Uterus (tissue), 4 donors: Measurements from ENCODE around the gene BRD8. TPM values are rescaled to one million over a fixed set of nuclear protein-coding genes. Genes with fewer than 3 reads are reported as not detected.

Source experiments
- DNase-seq, 2 donors: peaks; one replicate each; pipeline ENCODE4 v3.0.0-alpha.2; 2019 to 2020
- H3K27ac ChIP-seq, 2 donors: fragments of 200-600 bp; sonication (generic); 1 replicate in 1 of 2; 2 replicates in 1 of 2; pipeline ENCODE4 v1.5.1; 2016 to 2018
- H3K27me3 ChIP-seq, 2 donors: fragments of 200-600 bp; sonication (generic); one replicate each; pipeline ENCODE4 v1.5.1; 2018 to 2019; ENCODE audit warnings: control low read depth in 1 of 2
- H3K36me3 ChIP-seq, 2 donors: fragments of 200-600 bp; sonication (generic); one replicate each; pipeline ENCODE4 v1.5.1; 2019; ENCODE audit warnings: control low read depth in 1 of 2
- H3K4me1 ChIP-seq, 2 donors: fragments of 200-600 bp; sonication (generic); one replicate each; pipeline ENCODE4 v1.5.1; 2018 to 2019; ENCODE audit warnings: control low read depth in 1 of 2
- H3K4me3 ChIP-seq, 2 donors: fragments of 200-600 bp; sonication (generic); 1 replicate in 1 of 2; 2 replicates in 1 of 2; pipeline ENCODE4 v1.5.1; 2018 to 2019; ENCODE audit warnings: mild to moderate bottlenecking in 1 of 2
- H3K9me3 ChIP-seq, 2 donors: fragments of 200-600 bp; sonication (generic); one replicate each; pipeline ENCODE4 v1.5.1; 2019; ENCODE audit warnings: control low read depth in 1 of 2
- CTCF ChIP-seq, 4 experiments: fragments of 200-600 bp in 2 of 4; fragments of 450-650 bp in 2 of 4; sonication (generic) in 2 of 4; IDR thresholded peaks; one replicate each; pipeline ENCODE4 v1.5.1; 2016 to 2019; ENCODE audit warnings: antibody characterized with exemption in 4 of 4, mild to moderate bottlenecking in 2 of 4, moderate library complexity in 1 of 4
- POLR2A ChIP-seq, 2 donors: fragments of 450-650 bp; IDR thresholded peaks; one replicate each; pipeline ENCODE4 v1.6.1; 2016; ENCODE audit warnings: antibody characterized with exemption in 2 of 2, mild to moderate bottlenecking in 1 of 2, moderate library complexity in 1 of 2
- intact Hi-C: fragments of 100-400 bp; cut with DNase I; formaldehyde crosslinking; loops from one replicate; pipeline ENCODE4 v1.15.1; 2023; ENCODE audit warnings: low total_unique reads
- total RNA-seq, 4 donors: library from RNA; depleted of rRNA in 3 of 4; stranded (reverse); fragments of >200 nt in 3 of 4; gene quantifications; one replicate each; pipeline versions ENCODE4 v1.1.0 to v1.2.4, GENCODE V29; 2014 to 2023
- donor health status: DM: yes; HTN: yes; CAD: no.

The BRD8 gene
- total RNA-seq, 4 donors from 2014 or later = 23.2 to 69.8 (median 58.9) TPM

DNA sequence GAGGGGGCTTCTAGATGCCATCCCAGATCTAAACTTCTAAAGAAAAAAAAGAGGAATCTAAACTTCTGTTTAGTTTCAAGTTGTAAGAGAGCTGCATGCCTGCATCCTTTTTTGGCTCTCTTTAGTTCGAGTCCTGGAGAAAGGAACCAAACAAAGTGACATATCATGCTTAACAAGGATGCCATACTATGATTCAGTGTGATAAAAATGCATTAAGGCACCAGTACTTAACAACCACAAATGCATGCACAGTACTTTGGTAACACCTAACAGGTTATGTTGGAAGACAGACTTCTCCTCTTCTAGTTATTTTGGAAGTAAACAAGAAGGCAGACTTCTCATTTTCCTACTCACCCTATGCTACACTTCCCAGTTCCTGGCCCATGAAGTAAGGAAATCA is 66.5 kb downstream of the BRD8 start:
- intact Hi-C loops = no loop called here
- Histone ChIP-seq H3K36me3 (no peaks in the 10 kb centered on the region), H3K4me3 (no peak overlapping the region), H3K9me3 (no peaks in the 10 kb centered on the region), H3K27ac (no peak overlapping the region), H3K4me1 (no peaks in the 10 kb centered on the region), H3K27me3 (no peaks in the 10 kb centered on the region)
- TF ChIP-seq POLR2A (IDR thresholded peaks at IDR 0.05) (no peak), CTCF (IDR thresholded peaks at IDR 0.05) (no peak)
- DNase-seq = no peak

DNA sequence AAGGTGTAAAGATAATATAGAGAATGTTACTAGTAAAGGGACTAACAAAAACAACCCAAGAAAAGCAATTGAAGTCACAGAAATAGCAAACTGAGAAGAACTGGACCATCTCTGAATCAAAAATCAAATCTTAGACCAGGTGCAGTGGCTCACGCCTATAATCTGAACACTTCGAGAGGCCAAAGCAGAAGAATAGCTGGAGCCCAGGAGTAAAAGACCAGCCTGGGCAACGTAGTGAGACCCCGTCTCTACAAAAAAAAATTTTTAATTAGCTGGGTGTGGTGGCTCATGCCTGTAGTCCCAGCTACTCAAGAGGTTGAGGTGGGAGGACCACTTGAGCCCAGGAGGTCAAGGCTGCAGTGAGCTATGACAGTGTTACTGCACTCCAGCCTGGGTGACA is 67.2 kb downstream of the BRD8 start:
- DNase-seq = no peak
- intact Hi-C loops = no loop called here

GRCh38 chr5:138110266-138110963 is 68.0 kb downstream of the BRD8 start:
- no peaks in the 10 kb centered on the region for H3K36me3 ChIP-seq
- intact Hi-C loops = no loop called here
- TF ChIP-seq POLR2A (IDR thresholded peaks at IDR 0.05) (no peak), CTCF (IDR thresholded peaks at IDR 0.05) (no peak)
- no peaks in the 10 kb centered on the region for H3K4me1 ChIP-seq
- no peak overlapping the region for H3K4me3 ChIP-seq
- H3K9me3 ChIP-seq = no peaks in the 10 kb centered on the region
- DNase-seq = no peak
- no peak overlapping the region for H3K27ac ChIP-seq
- no peaks in the 10 kb centered on the region for H3K27me3 ChIP-seq

More for the DNA sequence above, 67.2 kb downstream of the BRD8 start:
- no peaks in the 10 kb centered on the region for H3K27me3 ChIP-seq
- H3K9me3 ChIP-seq = no peaks in the 10 kb centered on the region
- no peak overlapping the region for H3K27ac ChIP-seq
- H3K4me3 ChIP-seq = no peak overlapping the region
- H3K4me1 ChIP-seq = no peaks in the 10 kb centered on the region
- TF ChIP-seq POLR2A (IDR thresholded peaks at IDR 0.05) (no peak), CTCF (IDR thresholded peaks at IDR 0.05) (no peak)
- H3K36me3 ChIP-seq = no peaks in the 10 kb centered on the region

GRCh38 chr5:138109463-138110265 is 68.8 kb downstream of the BRD8 start:
- Histone ChIP-seq H3K4me3 (no peak overlapping the region), H3K4me1 (no peaks in the 10 kb centered on the region), H3K27ac (no peak overlapping the region), H3K9me3 (no peaks in the 10 kb centered on the region), H3K27me3 (no peaks in the 10 kb centered on the region), H3K36me3 (no peaks in the 10 kb centered on the region)
- no peak for TF ChIP-seq CTCF (IDR thresholded peaks at IDR 0.05)
- TF ChIP-seq POLR2A (IDR thresholded peaks at IDR 0.05) = no peak
- intact Hi-C loops = no loop called here
- no peak for DNase-seq

- intact Hi-C loops = no loop called here
- Histone ChIP-seq H3K27ac (no peak overlapping the region), H3K9me3 (no peaks in the 10 kb centered on the region), H3K36me3 (no peaks in the 10 kb centered on the region), H3K27me3 (no peaks in the 10 kb centered on the region), H3K4me3 (no peak overlapping the region), H3K4me1 (no peaks in the 10 kb centered on the region)
- DNase-seq = no peak
- no peak for TF ChIP-seq POLR2A (IDR thresholded peaks at IDR 0.05)
- TF ChIP-seq CTCF (IDR thresholded peaks at IDR 0.05) = no peak
Observed at GRCh38 chr5:138107213-138107612, 71.2 kb downstream of the BRD8 start.
